Adrenal gland (tissue), 5 donors: Measurements from ENCODE around the gene SMYD2.

Experiments used
- CTCF ChIP-seq, 6 experiments: fragments of 450-650 bp in 4 of 6; fragments of 200-600 bp in 2 of 6; sonication (generic) in 1 of 6; IDR thresholded peaks; 1 replicate in 5 of 6; 2 replicates in 1 of 6; pipeline versions ENCODE4 v1.5.1 to v1.8.0; 2016 to 2021; ENCODE audit warnings: antibody characterized with exemption in 6 of 6, mild to moderate bottlenecking in 2 of 6, moderate library complexity in 1 of 6
- POLR2A ChIP-seq, 2 donors: fragments of 450-650 bp; IDR thresholded peaks; one replicate each; pipeline ENCODE4 v1.6.1; 2017; ENCODE audit warnings: antibody characterized with exemption in 2 of 2, mild to moderate bottlenecking in 2 of 2, moderate library complexity in 1 of 2
- donor health status: DM: no; HTN: no; CAD: no.

- TF ChIP-seq CTCF (IDR thresholded peaks at IDR 0.05), result no peak
- no peak for TF ChIP-seq POLR2A (IDR thresholded peaks at IDR 0.05)
Measured at GRCh38 chr1:214317734-214318133, 36.8 kb downstream of the SMYD2 start.
